Measurements from ENCODE around the gene PACRG. TPM values are rescaled to one million over a fixed set of nuclear protein-coding genes. Genes with fewer than 3 reads are reported as not detected.

Gene PACRG
- total and polyA plus RNA-seq, 2 of the 8 experiments (the other 6 are each of a cell fraction or from before 2014, with no cell fraction given), result 0.44 to 0.54 TPM

GRCh38 chr6:163087981-163088380, 360.2 kb downstream of the PACRG start:
- POLR2A ChIA-PET (ENCODE audit: partially characterized antibody), result no interaction called here
- Histone ChIP-seq H3K4me3 (ENCODE audit: extremely low read depth in 1 of 4, insufficient read depth in 2 of 4, low read depth in 3 of 4, low read length in 4 of 4) (no peak overlapping the region), H3K4ac (replicated peaks; ENCODE audit: insufficient read length, low read depth, low read length) (no peak overlapping the region), H2AK5ac (ENCODE audit: low read depth, low read length) (no peak overlapping the region), H3K27ac (ENCODE audit: low read depth, low read length) (no peak overlapping the region), H3K4me1 (replicated peaks in 1 of 4; ENCODE audit: control insufficient read depth in 3 of 4, insufficient read depth in 4 of 4, low read length in 3 of 4) (peaks cover 0 to 16% (median 4%) of the 10 kb centered on the region in 4 experiments; a peak in 4 of 7 replicates), H2BK120ac (replicated peaks; ENCODE audit: low read depth, low read length) (no peak overlapping the region), H2BK15ac (ENCODE audit: low read length) (no peak overlapping the region), H3K36me3 (ENCODE audit: control insufficient read depth in 2 of 4, insufficient read depth in 4 of 4, low read length in 3 of 4) (no peaks in the 10 kb centered on the region), H2BK12ac (ENCODE audit: low read depth, low read length) (no peak overlapping the region), H4K91ac (replicated peaks; ENCODE audit: insufficient read length, low read length) (no peak overlapping the region), H2BK5ac (ENCODE audit: low read depth, low read length) (no peak overlapping the region), H3K9me3 (ENCODE audit: insufficient read depth in 2 of 2, low read depth in 1 of 2, low read length in 1 of 2) (no peaks in the 10 kb centered on the region), H3K23ac (ENCODE audit: insufficient read length) (no peak overlapping the region), H3K79me2 (ENCODE audit: control insufficient read depth in 1 of 2, insufficient read depth in 2 of 2, low read length in 2 of 2) (no peaks in the 10 kb centered on the region), H3K23me2 (ENCODE audit: low read depth, low read length) (no peaks in the 10 kb centered on the region), H4K8ac (ENCODE audit: extremely low read depth, insufficient read depth, low read length) (no peak overlapping the region), H3K9ac (replicated peaks in 1 of 4; ENCODE audit: extremely low read depth in 1 of 4, low read depth in 3 of 4, low read length in 3 of 4) (no peak overlapping the region), H3K56ac (replicated peaks; ENCODE audit: insufficient read length, low read depth, low read length) (no peak overlapping the region), H2AFZ (ENCODE audit: low read length) (no peak overlapping the region), H3K79me1 (ENCODE audit: low read depth, low read length) (no peaks in the 10 kb centered on the region), H4K5ac (ENCODE audit: insufficient read length, low read depth, low read length) (no peak overlapping the region), H3K27me3 (replicated peaks in 1 of 4; ENCODE audit: control insufficient read depth in 3 of 4, extremely low read depth in 1 of 4, insufficient read depth in 3 of 4, low read length in 3 of 4) (peaks cover 0 to 1% (median 0%) of the 10 kb centered on the region in 4 experiments; a peak in 2 of 7 replicates), H3K14ac (ENCODE audit: insufficient read length) (no peak overlapping the region), H3K18ac (ENCODE audit: extremely low read depth, low read length) (no peak overlapping the region), H2BK20ac (ENCODE audit: low read length) (no peak overlapping the region), H4K20me1 (replicated peaks in 1 of 2; ENCODE audit: control insufficient read depth in 1 of 2, insufficient read depth in 2 of 2, low read length in 2 of 2) (no peaks in the 10 kb centered on the region), H3K4me2 (ENCODE audit: insufficient read depth in 1 of 2, low read depth in 2 of 2, low read length in 2 of 2) (no peak overlapping the region)
- FAIRE-seq (no peak), DNase-seq (ENCODE audit: low read depth in 1 of 2, low spot score in 2 of 2) (no peak)
- CTCF ChIA-PET (ENCODE audit: partially characterized antibody), result interaction anchor here (1.5 to 4.2 kb wide), 2 partner anchors 12 to 82 kb away, joined by 4 to 10 read pairs; no protein-coding TSS in a partner anchor
- no peak for TF ChIP-seq BACH1 (IDR thresholded peaks at IDR 0.05; ENCODE audit: low read length)
- no peak for TF ChIP-seq SIX5 (IDR thresholded peaks at IDR 0.05; ENCODE audit: low read depth, low read length)
- TF ChIP-seq RAD21 (IDR thresholded peaks at IDR 0.05 in 1 of 2, conservative IDR thresholded peaks at IDR 0.05 in 1 of 2; ENCODE audit: low read depth in 2 of 2, low read length in 2 of 2), result no peak
- no peak for TF ChIP-seq MAX (IDR thresholded peaks at IDR 0.05)
- no peak for TF ChIP-seq CTCF (IDR thresholded peaks at IDR 0.05; ENCODE audit: control extremely low read depth in 1 of 3, insufficient read depth in 1 of 3, low read depth in 1 of 3, low read length in 3 of 3)
- no peak for TF ChIP-seq POLR2A (IDR thresholded peaks at IDR 0.05; ENCODE audit: control extremely low read depth in 1 of 2, low read depth in 2 of 2, low read length in 2 of 2)
- TF ChIP-seq EGR1 (IDR thresholded peaks at IDR 0.05; ENCODE audit: borderline replicate concordance, low read depth, low read length), result no peak
- no peak for TF ChIP-seq FOSL1 (IDR thresholded peaks at IDR 0.05; ENCODE audit: insufficient read depth, low read depth, low read length)
